Measurements from ENCODE around the gene CAMSAP2.

DNA sequence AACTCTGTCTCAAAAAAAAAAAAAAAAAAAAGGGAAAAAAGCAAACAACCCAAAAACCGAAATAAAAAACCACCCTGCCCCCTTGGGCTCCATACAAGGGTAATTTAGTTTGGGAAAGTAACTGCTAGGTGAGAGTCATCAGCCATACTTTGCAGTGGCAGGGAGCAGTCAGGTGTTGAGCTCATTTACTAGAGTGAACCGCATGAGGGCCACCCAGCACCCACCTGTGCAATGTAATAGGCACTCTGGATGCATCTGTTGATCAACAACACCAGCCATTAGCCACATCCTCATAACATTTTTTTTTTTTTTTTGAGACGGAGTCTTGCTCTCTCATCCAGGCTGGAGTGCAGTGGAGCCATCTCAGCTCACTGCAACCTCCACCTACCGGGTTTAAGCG is 165.1 kb downstream of the CAMSAP2 start:
- no peak for TF ChIP-seq EZH2 (optimal IDR thresholded peaks at IDR 0.05; ENCODE audit: low read depth, low read length)
- TF ChIP-seq, protein P1, sequence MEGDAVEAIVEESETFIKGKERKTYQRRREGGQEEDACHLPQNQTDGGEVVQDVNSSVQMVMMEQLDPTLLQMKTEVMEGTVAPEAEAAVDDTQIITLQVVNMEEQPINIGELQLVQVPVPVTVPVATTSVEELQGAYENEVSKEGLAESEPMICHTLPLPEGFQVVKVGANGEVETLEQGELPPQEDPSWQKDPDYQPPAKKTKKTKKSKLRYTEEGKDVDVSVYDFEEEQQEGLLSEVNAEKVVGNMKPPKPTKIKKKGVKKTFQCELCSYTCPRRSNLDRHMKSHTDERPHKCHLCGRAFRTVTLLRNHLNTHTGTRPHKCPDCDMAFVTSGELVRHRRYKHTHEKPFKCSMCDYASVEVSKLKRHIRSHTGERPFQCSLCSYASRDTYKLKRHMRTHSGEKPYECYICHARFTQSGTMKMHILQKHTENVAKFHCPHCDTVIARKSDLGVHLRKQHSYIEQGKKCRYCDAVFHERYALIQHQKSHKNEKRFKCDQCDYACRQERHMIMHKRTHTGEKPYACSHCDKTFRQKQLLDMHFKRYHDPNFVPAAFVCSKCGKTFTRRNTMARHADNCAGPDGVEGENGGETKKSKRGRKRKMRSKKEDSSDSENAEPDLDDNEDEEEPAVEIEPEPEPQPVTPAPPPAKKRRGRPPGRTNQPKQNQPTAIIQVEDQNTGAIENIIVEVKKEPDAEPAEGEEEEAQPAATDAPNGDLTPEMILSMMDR (IDR thresholded peaks at IDR 0.05; ENCODE audit: low read length): no peak
